HUES48 (cell line): ENCODE results near the gene ACBD3.
A peak's percentile ranks its signal among the peaks of the same experiment; 100 is the strongest.

Experiments
- H3K27ac ChIP-seq: one replicate; pipeline ENCODE4 v1.7.0; 2013; ENCODE audit warnings: low read depth, low read length, inconsistent platforms
- H3K27me3 ChIP-seq: 2 replicates; pipeline ENCODE4 v1.6.1; 2013; ENCODE audit warnings: mild to moderate bottlenecking, low read length; ENCODE audit not compliant: control insufficient read depth, insufficient read depth
- H3K36me3 ChIP-seq: 2 replicates; pipeline ENCODE4 v1.6.1; 2013; ENCODE audit warnings: low read length; ENCODE audit not compliant: control insufficient read depth, insufficient read depth
- H3K4me1 ChIP-seq: 2 replicates; pipeline ENCODE4 v1.6.1; 2013; ENCODE audit warnings: mild to moderate bottlenecking, low read length; ENCODE audit not compliant: control insufficient read depth, insufficient read depth
- H3K4me3 ChIP-seq: 2 replicates; pipeline ENCODE4 v1.5.1; 2013; ENCODE audit warnings: mild to moderate bottlenecking, low read depth, low read length
- H3K9ac ChIP-seq: 2 replicates; pipeline ENCODE4 v1.6.1; 2013; ENCODE audit warnings: mild to moderate bottlenecking, low read depth, low read length, moderate library complexity
- H3K9me3 ChIP-seq: 2 replicates; pipeline ENCODE4 v1.6.1; 2013; ENCODE audit warnings: low read length; ENCODE audit not compliant: control insufficient read depth, insufficient read depth

ACBD3 gene

GRCh38 chr1:226186124-226187018 lies at the start of gene ACBD3:
TSS of gene ACBD3 (minus strand) at chr1:226186741. CDS start at chr1:226186675, 66 bp downstream.
- peaks cover 8% of the 10 kb centered on the region; the same call in 1 of the 2 replicates for H3K4me1 ChIP-seq
- peaks cover 6% of the 10 kb centered on the region for H3K36me3 ChIP-seq
- peak within 1 kb of the TSS; percentile 91 for H3K4me3 ChIP-seq
- H3K27me3 ChIP-seq: no peaks in the 10 kb centered on the region
- peak within 1 kb of the TSS; percentile 87 for H3K27ac ChIP-seq
- peak within 1 kb of the TSS; percentile 89 for H3K9ac ChIP-seq
- no peaks in the 10 kb centered on the region for H3K9me3 ChIP-seq

GRCh38 chr1:226233806-226234205 lies 47.3 kb upstream of the ACBD3 start:
- Histone ChIP-seq H3K4me1 (no peaks in the 10 kb centered on the region), H3K4me3 (no peak overlapping the region), H3K27me3 (no peaks in the 10 kb centered on the region), H3K9me3 (no peaks in the 10 kb centered on the region), H3K36me3 (peaks cover 63% of the 10 kb centered on the region), H3K27ac (no peak overlapping the region), H3K9ac (no peak overlapping the region)

- no peaks in the 10 kb centered on the region for H3K4me1 ChIP-seq
- no peaks in the 10 kb centered on the region for H3K27me3 ChIP-seq
- peaks cover 57% of the 10 kb centered on the region for H3K36me3 ChIP-seq
- H3K9me3 ChIP-seq: no peaks in the 10 kb centered on the region
- H3K9ac ChIP-seq: no peak overlapping the region
- no peak overlapping the region for H3K27ac ChIP-seq
- H3K4me3 ChIP-seq: no peak overlapping the region
Measured at GRCh38 chr1:226233293-226233692, 46.8 kb upstream of the ACBD3 start.

- Histone ChIP-seq H3K4me3 (no peak overlapping the region), H3K9ac (no peak overlapping the region), H3K4me1 (no peaks in the 10 kb centered on the region; the same call in 1 of the 2 replicates), H3K27ac (no peak overlapping the region), H3K27me3 (peaks cover 25% of the 10 kb centered on the region), H3K9me3 (no peaks in the 10 kb centered on the region), H3K36me3 (peaks cover 9% of the 10 kb centered on the region)
Measured at GRCh38 chr1:226226601-226227000, 40.1 kb upstream of the ACBD3 start.

GRCh38 chr1:226223786-226224244 lies 37.3 kb upstream of the ACBD3 start:
- no peaks in the 10 kb centered on the region for H3K9me3 ChIP-seq
- peak overlapping the region; percentile 74 for H3K4me3 ChIP-seq
- peaks cover 11% of the 10 kb centered on the region for H3K4me1 ChIP-seq
- H3K27me3 ChIP-seq: peaks cover 25% of the 10 kb centered on the region
- peak overlapping the region; percentile 51; the same call in 1 of the 2 replicates for H3K9ac ChIP-seq
- H3K27ac ChIP-seq: peak overlapping the region; percentile 63
- H3K36me3 ChIP-seq: no peaks in the 10 kb centered on the region; the same call in 1 of the 2 replicates

GRCh38 chr1:226223157-226223785 lies 36.7 kb upstream of the ACBD3 start, which contains the start of gene MIXL1:
TSS of gene MIXL1 (plus strand) at chr1:226223664. CDS start at chr1:226223682, 18 bp downstream.
- Histone ChIP-seq H3K27ac (peak within 1 kb of the TSS; percentile 63), H3K36me3 (no peaks in the 10 kb centered on the region; the same call in 1 of the 2 replicates), H3K9me3 (no peaks in the 10 kb centered on the region), H3K9ac (peak within 1 kb of the TSS; percentile 51; the same call in 1 of the 2 replicates), H3K27me3 (peaks cover 25% of the 10 kb centered on the region), H3K4me3 (peak within 1 kb of the TSS; percentile 74), H3K4me1 (peaks cover 11% of the 10 kb centered on the region)

GRCh38 chr1:226222686-226223085 lies 36.1 kb upstream of the ACBD3 start:
- Histone ChIP-seq H3K27ac (peak overlapping the region; percentile 63), H3K9ac (no peak overlapping the region), H3K4me1 (peaks cover 11% of the 10 kb centered on the region), H3K36me3 (no peaks in the 10 kb centered on the region; the same call in 1 of the 2 replicates), H3K4me3 (peak overlapping the region; percentile 74; the same call in 1 of the 2 replicates), H3K9me3 (no peaks in the 10 kb centered on the region), H3K27me3 (peaks cover 25% of the 10 kb centered on the region)

- no peak overlapping the region for H3K4me3 ChIP-seq
- H3K9ac ChIP-seq: no peak overlapping the region
- peak overlapping the region; percentile 59 for H3K27ac ChIP-seq
- no peaks in the 10 kb centered on the region for H3K9me3 ChIP-seq
- H3K4me1 ChIP-seq: peaks cover 20% of the 10 kb centered on the region
- H3K27me3 ChIP-seq: peaks cover 25% of the 10 kb centered on the region
- H3K36me3 ChIP-seq: no peaks in the 10 kb centered on the region
Measured at GRCh38 chr1:226220473-226221189, 34.1 kb upstream of the ACBD3 start.

- H3K27me3 ChIP-seq: peaks cover 2% of the 10 kb centered on the region
- no peak overlapping the region for H3K9ac ChIP-seq
- H3K4me3 ChIP-seq: no peak overlapping the region
- no peaks in the 10 kb centered on the region for H3K9me3 ChIP-seq
- H3K27ac ChIP-seq: no peak overlapping the region
- peaks cover 36% of the 10 kb centered on the region for H3K4me1 ChIP-seq
- no peaks in the 10 kb centered on the region for H3K36me3 ChIP-seq
Measured at GRCh38 chr1:226217273-226217672, 30.7 kb upstream of the ACBD3 start.

GRCh38 chr1:226216056-226216455 lies 29.5 kb upstream of the ACBD3 start:
- no peaks in the 10 kb centered on the region for H3K9me3 ChIP-seq
- no peak overlapping the region for H3K4me3 ChIP-seq
- no peak overlapping the region for H3K27ac ChIP-seq
- H3K27me3 ChIP-seq: no peaks in the 10 kb centered on the region
- H3K36me3 ChIP-seq: no peaks in the 10 kb centered on the region
- no peak overlapping the region for H3K9ac ChIP-seq
- peaks cover 40% of the 10 kb centered on the region for H3K4me1 ChIP-seq
